Measurements from ENCODE around the gene ASH1L.
A peak's percentile ranks its signal among the peaks of the same experiment; 100 is the strongest.
"Not testable (repeated sequence)": the region's sequence is repeated elsewhere in the genome, so short reads cannot be mapped to it uniquely, and the experiment has no call there.

Gene ASH1L

GRCh38 chr1:155305881-155306391, 256.7 kb downstream of the ASH1L start:
- DNase-seq (ENCODE audit: low spot score): no peak

GRCh38 chr1:155304558-155305063, 258.0 kb downstream of the ASH1L start:
- DNase-seq (ENCODE audit: low spot score): no peak

- DNase-seq (ENCODE audit: low spot score): no peak
Observed at GRCh38 chr1:155301342-155301841, 261.2 kb downstream of the ASH1L start, which contains the start of gene PKLR. TSS of gene PKLR (minus strand) at chr1:155301438. CDS start at chr1:155301395, 43 bp downstream.

- no peak for DNase-seq (ENCODE audit: low spot score)
Observed at GRCh38 chr1:155300553-155301329, 261.9 kb downstream of the ASH1L start.

- DNase-seq (ENCODE audit: low spot score): no peak
Observed at GRCh38 chr1:155300024-155300423, 262.6 kb downstream of the ASH1L start.

GRCh38 chr1:155297384-155297783, 265.2 kb downstream of the ASH1L start:
- no peak for DNase-seq (ENCODE audit: low spot score)

- DNase-seq (ENCODE audit: low spot score): no peak
Observed at GRCh38 chr1:155296661-155297060, 265.9 kb downstream of the ASH1L start.

GRCh38 chr1:155295942-155296267, 266.7 kb downstream of the ASH1L start:
- no peak for DNase-seq (ENCODE audit: low spot score)

- DNase-seq (ENCODE audit: low spot score): no peak
Observed at GRCh38 chr1:155295183-155295941, 267.2 kb downstream of the ASH1L start.

- no peak for DNase-seq (ENCODE audit: low spot score)
Observed at GRCh38 chr1:155294520-155295182, 268.0 kb downstream of the ASH1L start.

GRCh38 chr1:155293086-155293749, 269.4 kb downstream of the ASH1L start:
- no peak for DNase-seq (ENCODE audit: low spot score)

- DNase-seq (ENCODE audit: low spot score): not testable (repeated sequence)
Observed at GRCh38 chr1:155291006-155291405, 271.6 kb downstream of the ASH1L start.

GRCh38 chr1:155287987-155288543, 274.5 kb downstream of the ASH1L start:
- no peak for DNase-seq (ENCODE audit: low spot score)

- DNase-seq (ENCODE audit: low spot score): peak; percentile 63
Observed at GRCh38 chr1:155286544-155286943, 276.1 kb downstream of the ASH1L start.

- no peak for DNase-seq (ENCODE audit: low spot score)
Observed at GRCh38 chr1:155285631-155286044, 277.0 kb downstream of the ASH1L start.
